CD4-positive, alpha-beta T cell treated with Interleukin-15 for 4 hours (primary cell): ENCODE measurements around the gene UBE2L6.
A peak's percentile ranks its signal among the peaks of the same experiment; 100 is the strongest.

Source experiments
- DNase-seq: peaks from one replicate; pipeline ENCODE4 v3.0.0-alpha.2; 2020; ENCODE audit warnings: low spot score

UBE2L6 gene

DNA sequence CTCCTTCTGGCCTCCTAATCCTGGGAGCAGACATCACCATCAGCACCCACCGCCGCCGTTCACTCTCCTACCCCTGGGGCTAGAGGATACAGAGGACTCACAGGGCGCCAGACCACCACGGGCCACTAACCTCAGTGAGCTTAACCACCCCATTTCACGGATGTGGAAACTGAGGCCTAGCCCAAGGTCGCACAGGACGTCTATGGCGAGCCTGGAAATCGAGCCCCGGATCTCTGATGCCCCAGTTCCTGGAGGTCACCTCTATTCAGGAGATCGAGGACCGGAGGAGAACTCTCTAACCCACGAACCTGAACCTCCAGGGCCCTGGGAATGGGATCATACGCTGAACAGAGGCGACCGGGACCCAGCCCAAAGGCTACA lies 37.3 kb downstream of the UBE2L6 start:
- DNase-seq, result no peak

DNA sequence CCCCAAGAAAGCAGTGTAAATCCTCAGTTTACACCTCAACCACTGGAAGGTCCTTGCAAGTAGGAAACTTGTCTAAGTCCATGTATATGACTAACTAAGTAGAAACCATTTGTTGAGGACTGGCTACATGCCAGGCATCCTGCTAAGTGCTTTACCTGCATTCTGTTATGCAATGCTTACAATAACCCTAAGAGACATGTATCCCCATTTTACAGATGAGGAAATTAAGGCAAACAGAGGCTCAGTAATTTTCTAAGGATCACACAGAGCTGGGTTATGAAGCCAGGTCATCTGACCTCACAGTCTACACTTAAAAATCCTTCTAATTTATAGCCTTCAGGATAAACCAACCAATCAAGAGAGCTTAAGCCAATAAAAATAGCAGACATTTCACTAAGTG lies 38.5 kb downstream of the UBE2L6 start:
- DNase-seq, result no peak

DNA sequence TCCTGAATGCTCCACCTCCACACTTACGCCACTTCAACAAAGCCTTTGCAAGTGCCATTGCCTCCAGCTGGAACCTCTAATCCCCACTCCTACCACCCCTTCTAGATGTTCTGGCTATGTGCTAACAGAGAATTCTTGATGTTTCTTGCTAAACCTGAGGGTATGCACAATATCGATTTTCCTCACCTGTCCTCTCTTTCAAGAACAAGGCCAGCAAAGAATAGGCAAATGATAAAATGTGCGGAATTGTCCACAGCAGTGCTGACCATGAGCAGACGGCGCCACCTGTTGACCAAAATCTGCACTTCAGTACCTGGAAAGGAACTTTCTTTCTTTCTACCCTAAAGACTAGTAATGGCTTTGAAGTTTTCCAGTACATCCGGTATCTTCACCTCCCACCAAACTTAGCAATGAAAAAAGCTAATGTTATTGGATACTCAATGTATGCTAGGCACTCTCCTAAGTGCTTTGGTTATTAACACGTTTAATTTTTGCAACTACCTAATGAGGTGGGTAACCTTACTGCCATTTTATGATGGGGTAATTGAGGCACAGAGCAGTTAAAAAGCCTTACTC lies 40.3 kb downstream of the UBE2L6 start:
- DNase-seq, result peak; percentile 74

DNA sequence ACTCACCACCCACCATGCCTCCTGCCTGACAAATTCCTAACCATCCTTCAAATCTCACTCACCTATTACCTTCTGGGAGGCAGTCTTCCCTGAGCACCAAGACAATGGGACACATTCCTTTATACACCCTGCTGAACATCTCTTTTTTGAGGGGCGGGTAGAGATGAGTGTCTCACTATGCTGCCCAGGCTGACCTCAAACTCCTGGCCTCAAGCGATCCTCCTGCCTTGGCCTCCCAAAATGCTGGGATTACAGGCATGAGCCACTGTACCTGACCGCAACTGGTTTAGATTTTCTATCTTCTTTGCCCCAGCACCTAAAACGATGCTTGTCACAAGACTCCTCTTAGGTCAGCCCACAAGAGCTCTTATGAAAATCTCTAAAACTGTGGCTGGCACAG lies 44.1 kb downstream of the UBE2L6 start:
- DNase-seq, result no peak

DNA sequence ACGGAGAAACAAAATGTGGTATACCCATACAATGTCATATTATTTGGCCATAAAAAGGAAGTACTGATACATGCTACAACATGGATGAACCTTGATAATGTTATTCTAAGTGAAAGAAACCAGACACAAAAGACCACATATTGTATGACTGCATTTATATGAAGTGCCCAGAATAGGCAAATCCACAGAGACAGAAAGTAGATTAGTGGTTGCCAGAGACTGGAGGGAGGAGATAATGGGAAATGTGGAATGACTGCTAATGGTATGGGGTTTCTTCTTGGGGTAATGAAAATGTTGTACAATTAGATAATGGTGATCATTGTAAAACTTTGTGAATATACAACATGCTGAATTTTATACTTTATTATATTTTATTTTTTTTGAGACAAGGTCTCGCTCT lies 46.4 kb downstream of the UBE2L6 start:
- no peak for DNase-seq

DNA sequence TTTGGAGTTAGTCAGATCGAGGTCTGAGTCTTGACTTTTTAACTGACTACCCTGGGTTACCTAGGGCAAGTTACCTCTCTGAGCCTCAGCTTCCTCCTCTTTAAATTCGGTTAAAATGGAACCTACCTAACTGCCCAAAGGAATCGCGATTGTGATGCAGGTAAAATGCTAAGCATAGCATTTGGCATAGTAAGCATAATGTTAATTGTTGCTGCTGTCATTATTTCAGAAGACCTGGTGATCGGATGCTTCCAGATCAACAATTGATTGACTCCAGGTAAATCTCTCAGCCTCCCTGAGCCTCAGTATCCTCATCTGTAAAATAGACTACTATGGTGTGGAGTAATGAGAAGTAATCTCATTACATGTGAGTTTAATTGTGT lies 51.4 kb downstream of the UBE2L6 start:
- DNase-seq, result no peak

DNA sequence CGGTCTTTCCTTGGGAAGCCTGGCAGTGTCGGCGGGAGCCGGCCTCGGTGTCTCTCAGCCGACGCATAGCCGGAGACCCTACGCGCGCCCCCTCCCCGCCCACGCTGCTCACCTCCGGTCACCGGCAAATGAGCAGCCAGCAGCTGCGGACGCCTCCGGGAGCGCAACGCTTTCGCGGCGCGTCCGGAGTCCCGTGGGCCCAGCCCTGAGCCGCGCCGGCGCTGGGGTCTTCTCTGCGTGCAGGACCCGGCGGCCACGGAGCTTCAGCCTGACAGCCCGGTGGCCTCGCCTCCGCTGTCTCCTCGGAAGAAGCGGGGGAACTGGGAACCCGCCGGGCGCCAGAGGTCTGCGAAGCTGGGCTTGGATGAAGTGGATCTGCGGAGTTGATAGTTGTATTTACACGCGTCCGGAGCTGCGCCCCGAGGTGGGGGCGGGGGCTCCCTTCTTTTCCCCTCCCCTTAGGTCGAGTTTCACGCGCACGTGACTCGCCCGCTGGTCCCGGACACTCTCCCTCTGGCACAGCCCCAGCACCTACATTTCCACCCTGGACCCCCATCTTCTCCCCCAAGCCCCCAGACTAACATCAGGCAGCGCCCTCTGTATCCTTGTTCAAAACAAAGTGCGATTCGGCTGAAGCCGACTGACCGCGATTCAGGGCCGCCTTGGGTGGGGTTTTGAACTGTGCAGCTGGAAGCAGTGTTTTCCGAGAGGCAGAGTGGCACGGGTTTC lies 52.0 kb downstream of the UBE2L6 start, which contains the start of gene SLC43A1:
Gene SLC43A1, minus strand, starts transcription at position 371 of the 729 bp plus-strand sequence. CDS start 1,591 bp downstream, outside the sequence.
- DNase-seq, result no peak

DNA sequence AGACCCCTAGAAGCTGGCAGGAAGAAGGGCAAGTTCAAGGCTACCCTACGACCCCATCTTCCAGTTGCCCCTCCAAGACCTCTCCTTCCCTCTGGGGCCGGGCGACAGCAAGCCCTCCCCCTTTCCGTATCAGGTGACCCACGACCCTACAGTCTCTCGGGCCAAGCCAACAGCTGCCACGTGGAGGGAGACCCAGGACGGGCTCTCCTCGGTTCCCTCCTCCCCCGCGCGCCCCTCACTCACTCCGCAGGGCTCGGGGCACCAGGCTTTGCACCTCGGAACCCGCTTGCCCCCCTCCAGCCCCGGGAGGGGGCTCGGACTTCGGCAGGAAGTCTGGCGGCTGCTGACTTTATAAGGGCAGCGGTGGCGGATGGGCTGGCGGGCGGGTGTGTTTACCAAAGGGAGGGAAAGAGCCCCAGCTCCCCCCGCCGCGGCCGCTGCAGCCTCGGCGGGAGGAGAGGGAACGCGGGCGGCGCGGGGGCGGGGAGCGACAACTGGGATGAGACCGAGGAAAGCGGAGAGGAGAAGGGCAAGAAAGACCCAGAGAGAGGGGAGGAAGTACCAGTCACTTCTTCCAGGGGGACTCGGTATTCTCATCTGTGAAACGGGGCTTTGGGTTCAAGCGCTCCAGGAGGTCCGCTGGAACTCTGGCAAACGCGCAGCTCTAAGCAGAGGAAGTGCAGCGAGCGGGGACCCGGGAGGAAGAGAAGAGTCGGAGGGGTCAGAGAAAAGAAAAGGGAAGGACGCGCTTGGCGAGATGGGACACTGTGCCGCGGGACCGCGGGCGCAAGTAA lies 52.7 kb downstream of the UBE2L6 start:
- DNase-seq, result peak; percentile 35

DNA sequence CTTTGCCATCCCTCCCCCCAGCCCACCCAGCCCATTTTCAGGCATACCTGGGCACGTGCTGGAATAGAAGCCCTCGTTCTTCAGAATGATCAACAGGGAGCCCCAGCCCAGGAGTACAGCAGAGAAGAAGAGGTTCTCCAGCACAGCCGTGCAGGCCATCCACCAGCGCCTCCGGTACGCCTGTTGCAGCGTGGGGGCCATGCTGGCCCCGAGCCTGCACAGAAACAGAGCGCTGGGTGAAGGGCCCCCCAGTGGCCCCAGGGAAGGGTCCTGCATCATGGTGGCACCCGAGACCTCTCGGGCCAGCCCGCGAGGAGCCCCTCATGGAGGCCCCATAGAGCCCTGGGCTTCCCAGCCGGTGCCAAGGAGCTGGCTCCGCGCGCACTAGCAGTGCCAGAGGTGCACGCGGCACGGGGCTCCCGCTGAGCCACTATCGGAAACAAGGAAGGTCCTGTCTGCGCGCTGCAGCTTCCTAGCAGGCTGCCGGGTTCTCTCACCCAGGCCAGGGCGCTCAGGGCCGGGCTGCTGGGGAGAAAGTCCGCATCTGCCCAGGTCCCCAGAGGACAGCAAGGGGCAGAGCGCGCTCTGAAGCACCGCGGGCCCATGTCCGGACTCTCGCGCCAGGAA lies 53.4 kb downstream of the UBE2L6 start:
- DNase-seq, result no peak

DNA sequence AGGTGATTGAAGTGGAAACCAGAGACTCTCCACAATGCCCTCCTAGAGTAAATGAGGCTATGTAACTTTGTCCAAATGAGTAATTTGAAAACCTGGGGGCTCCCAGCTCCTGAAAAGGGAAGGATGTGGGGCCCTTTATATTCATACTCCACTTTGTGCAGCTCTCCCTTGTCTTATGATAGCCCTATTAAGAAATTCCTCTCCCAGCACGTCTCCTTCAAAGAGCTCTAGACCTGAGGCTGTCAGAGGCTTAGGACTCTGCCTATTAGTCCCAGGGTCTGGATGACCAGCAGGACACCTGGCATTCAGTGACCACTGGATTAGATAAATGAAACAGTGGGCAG lies 54.0 kb downstream of the UBE2L6 start:
- DNase-seq, result no peak

DNA sequence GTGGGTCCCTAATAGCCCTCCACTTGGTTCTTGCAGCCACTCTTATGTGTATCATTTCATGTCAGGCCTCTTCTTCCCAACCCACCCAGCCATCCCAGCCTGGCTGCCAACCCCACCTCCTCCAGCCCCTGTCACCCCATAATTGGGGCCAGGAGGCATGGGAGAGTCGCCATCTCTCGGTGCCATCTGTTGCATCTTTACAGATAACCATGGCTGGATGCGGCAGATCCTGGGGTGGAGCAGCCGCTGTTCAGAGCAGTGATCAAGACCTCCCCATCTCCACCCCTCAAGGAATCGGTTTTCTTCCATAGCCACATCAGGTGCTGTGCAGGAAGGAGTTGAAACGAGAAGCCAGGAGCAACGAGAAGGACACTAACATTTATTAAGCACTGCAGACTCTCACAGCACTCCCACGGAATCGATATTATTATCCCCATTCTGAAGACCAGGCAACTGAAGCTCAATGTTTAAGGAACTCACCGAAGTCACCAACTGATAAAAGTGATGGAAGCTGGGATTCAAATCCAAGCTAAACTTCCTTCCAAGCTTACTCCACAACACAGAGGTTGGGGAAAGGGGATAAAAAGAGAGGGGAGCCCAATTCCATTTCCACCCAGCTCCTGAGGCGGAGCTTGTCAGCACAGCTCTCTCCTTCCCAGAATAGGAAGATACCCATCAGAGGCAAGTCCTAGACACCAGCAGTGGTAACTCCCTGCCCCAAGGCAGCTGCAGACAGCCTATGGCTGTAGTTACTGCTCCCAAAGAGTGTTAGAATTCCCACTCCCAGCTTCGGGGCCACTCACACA lies 54.6 kb downstream of the UBE2L6 start:
- DNase-seq, result no peak

DNA sequence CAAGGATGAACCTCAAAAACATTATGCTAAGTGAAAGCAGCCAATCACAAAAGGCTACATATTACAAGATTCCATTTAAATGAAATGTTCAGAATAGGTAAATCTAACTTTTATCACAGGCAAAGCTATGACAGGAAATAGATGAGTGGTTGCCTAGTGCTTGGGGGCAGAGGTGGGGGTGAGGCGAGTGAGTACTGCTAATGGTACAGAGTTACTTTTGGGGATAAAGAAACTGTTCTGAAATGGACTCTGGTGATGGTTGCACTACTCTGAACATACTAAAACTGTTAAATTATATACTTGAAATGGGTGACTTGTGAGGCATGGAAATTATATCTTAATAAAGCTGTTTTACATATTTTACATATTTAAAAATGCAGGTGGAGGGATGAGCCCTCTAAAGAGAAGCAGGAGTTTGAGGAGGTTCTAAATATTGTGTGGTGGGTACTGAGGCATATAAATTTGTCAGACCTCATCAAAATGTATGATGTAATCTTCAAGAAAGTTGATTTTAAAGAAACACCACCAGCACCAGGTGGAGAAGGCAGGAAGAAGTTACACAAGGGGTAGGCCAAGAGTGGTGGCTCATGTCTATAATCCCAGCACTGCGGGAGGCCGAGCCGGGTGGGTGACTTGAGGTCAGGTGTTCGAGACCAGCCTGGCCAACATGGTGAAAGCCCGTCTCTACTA lies 55.6 kb downstream of the UBE2L6 start:
- no peak for DNase-seq

DNA sequence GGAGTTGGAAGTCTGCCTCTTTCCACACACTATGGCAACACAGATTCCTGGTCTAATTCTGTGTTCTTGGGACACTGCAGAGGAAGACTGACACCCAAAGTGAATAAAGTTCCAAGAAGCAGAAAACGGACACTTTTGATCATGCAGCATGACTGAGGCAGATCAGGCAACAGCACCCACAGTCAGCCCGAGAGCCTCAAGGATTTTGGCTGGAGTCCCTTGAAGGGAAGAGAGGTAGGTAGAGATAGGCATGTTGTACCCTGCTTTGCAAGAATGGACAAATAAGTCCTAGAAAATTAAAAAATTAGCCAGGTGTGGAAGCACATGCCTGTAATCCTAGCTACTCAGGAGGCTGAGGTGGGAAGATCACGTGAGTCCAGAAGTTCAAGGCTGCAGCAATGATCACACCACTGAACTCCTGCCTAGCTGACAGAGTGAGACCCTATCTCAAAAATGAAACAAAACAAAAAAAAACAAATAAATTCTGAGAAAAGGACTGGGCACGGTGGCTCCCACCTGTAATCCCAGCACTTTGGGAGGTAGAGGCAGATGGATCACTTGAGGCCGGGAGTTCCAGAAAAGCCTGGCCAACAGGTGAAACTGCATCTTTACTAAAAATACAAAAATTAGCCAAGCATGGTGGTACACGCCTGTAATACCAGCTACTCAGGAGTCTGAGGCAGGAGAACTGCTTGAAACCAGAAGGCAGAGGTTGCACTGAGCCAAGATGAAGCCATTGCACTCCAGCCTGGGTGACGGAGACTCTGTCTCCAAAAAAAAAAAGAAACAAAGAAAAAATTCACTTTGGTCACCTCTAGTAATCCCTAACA lies 58.9 kb downstream of the UBE2L6 start:
- DNase-seq, result no peak

DNA sequence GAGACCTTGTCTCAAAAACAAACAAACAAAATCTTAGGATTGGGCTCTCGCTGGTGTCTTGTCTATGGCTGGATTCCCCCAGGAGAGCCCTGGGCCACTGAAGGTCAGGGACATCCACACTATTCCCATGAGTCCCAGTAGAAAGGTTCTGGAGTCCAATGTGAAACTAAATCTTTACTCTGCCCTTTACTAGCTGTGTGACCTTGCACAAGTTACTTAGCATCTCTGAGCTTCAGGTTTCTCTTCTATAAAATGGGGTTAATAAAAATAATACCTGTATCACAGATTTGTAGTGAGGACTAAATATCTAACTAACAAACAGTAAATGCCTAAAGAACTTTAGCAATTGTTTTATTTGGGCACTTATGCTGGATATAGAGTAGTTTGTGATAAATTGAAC lies 61.0 kb downstream of the UBE2L6 start:
- DNase-seq, result no peak

DNA sequence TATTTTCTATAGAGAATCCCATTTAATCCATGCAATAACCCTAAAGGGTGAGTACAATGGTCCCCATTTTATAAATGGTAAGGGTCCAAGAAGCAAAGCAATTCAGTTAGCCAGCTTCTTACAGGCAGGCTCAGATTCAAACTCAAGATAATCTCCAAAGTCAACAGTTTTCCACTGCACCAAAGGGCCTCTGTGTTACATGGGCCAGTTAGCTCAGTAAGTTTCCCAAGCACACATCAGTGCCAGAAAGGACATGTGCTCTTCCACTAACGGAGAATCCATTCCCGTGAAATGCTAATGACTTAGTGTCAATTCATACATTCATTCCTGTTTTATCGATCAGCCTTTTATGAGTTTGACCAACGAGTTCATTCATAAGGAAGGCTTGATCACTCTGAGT lies 63.0 kb downstream of the UBE2L6 start:
- no peak for DNase-seq

DNA sequence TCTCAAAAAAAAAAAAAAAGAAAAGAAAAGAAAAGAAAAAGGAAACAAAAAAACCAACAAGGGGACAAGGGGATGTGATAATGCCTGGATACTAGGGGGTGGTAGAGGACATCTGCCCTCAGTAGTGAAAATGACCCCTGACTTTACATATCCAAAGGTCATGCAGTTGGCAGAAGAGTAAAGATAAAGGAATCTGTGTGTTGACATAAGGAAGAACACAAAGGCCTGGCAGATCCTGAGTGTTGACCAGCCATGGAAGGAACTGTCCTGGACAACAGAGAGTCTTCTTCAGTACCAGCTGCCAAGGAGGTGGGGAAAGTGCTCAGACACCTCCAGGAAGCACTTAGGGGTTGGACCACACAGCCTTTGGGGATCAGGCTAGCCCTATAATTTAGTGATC lies 64.6 kb downstream of the UBE2L6 start:
- DNase-seq, result no peak

DNA sequence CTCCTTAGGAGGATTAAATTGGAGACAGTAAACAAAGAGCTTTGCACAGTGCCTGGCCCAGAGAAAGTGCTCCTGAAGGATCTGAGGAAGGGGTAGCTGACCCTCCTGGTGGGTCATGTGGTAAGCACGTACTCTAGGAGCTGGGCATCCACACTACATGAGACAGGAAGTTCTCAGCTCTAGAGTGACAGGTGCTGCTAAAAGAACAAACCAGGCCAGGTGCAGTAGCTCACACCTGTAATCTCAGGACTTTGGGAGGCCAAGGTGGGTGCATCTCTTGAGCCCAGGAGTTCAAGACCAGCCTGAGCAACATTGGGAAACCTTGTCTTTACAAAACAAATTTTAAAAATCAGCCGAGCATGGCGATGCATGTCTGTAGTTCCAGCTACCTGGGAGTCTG lies 65.1 kb downstream of the UBE2L6 start:
- DNase-seq, result no peak

DNA sequence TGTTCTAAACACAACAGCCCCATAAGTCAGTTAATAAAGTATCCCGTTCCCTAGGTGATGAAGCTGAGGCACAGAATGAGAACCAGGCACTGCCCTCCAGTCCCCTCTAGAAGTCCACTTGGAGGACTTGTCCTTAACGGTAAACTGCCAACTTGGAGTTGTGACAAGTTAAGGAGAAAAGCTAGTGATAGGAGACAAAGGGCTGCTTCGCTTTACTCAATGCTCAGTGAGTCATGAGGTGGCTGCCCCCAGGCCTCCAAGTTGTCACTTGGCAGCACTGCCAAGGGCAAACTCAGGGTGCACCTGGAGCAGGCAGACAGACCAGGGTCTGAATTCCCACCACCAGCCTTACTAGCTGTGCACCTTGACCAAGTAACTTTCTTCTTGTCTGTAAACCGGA lies 65.5 kb downstream of the UBE2L6 start:
- no peak for DNase-seq
